Measurements from ENCODE around the gene NFKBIB.

NFKBIB gene

DNA sequence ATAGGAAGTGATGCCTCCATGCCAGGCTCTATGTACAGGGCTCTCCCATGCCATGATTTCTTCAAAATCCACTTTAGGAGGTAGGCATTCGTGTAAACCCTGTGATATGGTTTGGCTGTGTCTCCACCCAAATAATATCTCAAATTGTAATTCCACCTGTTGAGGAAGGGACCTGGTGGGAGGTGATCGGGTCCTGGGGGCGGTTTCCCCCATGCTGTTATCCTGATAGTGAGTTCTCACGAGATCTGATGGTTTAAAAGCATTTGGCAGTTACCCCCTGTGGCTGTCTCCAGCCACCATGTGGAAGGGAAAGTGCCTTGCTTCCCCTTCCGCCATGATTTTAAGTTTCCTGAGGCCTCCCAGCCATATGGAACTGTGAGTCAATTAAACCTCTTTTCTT, 22.7 kb downstream of the NFKBIB start:
- TF ChIP-seq, protein P1, sequence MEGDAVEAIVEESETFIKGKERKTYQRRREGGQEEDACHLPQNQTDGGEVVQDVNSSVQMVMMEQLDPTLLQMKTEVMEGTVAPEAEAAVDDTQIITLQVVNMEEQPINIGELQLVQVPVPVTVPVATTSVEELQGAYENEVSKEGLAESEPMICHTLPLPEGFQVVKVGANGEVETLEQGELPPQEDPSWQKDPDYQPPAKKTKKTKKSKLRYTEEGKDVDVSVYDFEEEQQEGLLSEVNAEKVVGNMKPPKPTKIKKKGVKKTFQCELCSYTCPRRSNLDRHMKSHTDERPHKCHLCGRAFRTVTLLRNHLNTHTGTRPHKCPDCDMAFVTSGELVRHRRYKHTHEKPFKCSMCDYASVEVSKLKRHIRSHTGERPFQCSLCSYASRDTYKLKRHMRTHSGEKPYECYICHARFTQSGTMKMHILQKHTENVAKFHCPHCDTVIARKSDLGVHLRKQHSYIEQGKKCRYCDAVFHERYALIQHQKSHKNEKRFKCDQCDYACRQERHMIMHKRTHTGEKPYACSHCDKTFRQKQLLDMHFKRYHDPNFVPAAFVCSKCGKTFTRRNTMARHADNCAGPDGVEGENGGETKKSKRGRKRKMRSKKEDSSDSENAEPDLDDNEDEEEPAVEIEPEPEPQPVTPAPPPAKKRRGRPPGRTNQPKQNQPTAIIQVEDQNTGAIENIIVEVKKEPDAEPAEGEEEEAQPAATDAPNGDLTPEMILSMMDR (IDR thresholded peaks at IDR 0.05; ENCODE audit: low read depth, low read length, missing control alignments): no peak
- no peak for DNase-seq (ENCODE audit: extremely low read depth, low read depth)

DNA sequence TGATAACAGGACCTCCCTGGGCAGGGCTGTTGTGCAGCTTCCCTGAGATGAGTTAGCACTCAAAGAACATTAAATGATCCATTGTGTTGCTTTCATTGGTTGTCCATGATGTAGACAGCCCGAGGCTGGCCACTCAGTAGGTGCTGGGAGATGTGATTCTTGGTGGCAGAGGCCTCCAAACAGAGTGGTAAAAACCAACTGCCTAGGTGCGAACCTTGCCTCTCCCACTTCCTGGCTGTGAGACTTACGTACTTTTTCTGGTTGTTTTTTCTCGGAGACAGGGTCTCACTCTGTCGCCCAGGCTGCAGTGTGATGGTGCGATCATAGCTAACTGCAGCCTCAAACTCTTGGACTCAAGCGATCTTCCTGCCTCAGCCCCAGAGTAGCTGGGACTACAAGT, 24.6 kb downstream of the NFKBIB start:
- TF ChIP-seq, protein P1 (IDR thresholded peaks at IDR 0.05; ENCODE audit: low read depth, low read length, missing control alignments): no peak
- H3K4me3 ChIP-seq (replicated peaks; ENCODE audit: low read depth, low read length): no peak overlapping the region
- DNase-seq (ENCODE audit: extremely low read depth, low read depth): no peak

More for the DNA sequence above, 22.7 kb downstream of the NFKBIB start:
- H3K4me3 ChIP-seq (replicated peaks; ENCODE audit: low read depth, low read length): no peak overlapping the region

DNA sequence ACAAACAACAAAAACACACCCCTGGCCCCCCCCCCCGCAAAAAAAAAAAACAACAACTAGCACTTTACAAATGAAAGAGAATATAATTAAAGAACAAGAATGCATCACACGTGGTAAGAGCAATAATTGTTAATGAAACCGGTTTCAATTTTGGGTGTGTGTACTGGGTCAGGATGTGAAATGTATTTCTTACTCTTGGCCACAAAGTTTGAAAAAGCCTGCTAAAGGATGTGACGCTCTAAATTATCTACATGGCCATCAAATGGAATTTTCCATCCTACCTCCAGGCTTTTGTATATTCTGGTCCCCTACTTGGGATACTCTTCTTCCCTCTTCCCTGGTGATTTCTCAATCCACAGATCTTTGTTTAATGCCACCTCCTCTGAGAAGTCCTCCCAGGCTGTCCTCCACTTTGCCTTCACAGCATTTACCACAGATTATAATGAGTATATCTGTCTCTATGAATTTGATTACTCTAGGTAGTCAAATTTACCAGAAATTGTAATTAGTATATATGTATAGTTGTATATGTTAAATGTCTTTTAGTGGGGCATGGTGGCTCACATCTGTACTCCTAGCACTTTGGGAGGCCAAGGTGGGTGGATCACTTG, 28.7 kb downstream of the NFKBIB start:
- TF ChIP-seq, protein P1 (IDR thresholded peaks at IDR 0.05; ENCODE audit: low read depth, low read length, missing control alignments): no peak
- no peak overlapping the region for H3K4me3 ChIP-seq (replicated peaks; ENCODE audit: low read depth, low read length)
- no peak for DNase-seq (ENCODE audit: extremely low read depth, low read depth)

DNA sequence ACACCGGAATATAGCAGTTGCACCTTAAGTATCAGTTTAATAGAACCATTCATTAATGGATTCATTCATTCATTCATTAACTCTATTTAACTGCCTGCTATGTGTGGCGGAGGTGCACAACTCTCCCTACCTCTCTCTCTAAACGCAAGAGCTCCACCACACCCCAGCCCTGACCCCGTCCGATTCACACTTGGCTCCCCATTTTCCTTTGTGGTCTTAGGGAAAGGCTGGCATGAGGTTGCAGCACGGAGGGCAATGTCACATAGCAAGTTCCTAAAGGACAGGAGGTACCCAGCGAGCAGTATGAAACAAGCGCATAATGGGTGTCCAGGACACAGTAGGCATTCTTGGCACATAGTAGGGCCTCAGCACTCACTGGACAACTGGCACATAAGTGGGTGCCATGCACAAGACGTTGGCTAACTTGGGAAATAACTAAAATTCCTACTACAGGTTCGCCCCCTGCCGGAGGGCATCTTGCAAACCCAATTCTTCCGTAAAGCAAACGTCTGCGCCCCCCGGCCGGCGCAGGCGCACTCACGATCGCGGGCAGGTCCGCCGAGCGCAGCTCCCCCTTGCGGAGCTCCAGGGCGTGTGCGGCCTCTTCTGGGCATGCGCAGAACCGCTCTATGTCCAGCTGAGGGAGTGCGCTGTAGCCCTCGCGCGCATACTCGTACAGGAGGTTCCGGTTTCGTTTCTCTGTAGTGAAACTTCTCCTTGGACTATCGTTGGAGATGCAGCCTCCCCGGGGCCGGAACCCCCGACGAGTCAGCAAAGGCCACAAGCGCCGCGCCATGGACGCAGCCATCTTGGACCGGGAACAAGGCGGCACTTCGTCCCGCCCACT, 30.4 kb downstream of the NFKBIB start, which contains the start of gene SARS2:
SARS2 (minus strand) TSS at position 835 of the 847 bp plus-strand sequence; CDS start at position 808, 27 bp downstream.
- peak within 1 kb of the TSS; percentile 99 for H3K4me3 ChIP-seq (replicated peaks; ENCODE audit: low read depth, low read length)
- TF ChIP-seq, protein P1 (IDR thresholded peaks at IDR 0.05; ENCODE audit: low read depth, low read length, missing control alignments): peak; percentile 100
- peak; percentile 82 for DNase-seq (ENCODE audit: extremely low read depth, low read depth)

DNA sequence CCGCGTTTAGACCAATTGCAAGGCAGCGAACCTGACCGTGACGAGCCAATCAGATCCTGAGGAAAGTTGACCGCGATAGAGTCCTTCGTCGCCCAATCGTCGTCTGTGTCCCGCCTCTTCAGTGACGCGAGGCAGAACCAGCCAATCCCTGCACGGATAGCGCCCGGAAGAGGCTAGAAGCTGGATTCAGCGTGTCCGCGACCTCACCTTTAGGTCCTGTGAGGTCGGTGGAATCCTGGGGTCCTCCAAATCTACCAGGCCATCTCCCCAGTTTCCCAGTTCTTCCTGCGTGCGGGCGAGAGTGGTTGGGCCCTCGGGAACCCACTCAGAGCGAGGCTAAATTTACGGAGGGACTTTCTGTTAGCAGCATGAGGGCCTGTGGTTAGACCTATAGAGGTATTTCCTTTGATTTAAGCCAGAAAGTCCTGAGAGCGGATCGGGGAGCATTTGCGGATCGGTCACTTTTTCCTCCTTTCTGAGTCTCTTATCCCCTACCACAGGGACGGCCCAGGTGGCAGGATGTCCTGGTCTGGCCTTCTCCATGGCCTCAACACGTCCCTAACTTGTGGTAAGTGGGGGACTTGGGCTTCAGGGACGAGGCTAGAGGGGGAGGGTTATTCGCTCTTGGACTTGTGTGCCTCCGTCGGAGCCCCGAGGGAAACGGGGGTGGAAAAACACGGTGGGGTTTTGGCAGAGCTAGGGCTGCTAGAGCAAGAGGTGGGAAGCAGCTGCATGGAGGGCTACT, 31.2 kb downstream of the NFKBIB start, which contains the start of gene MRPS12:
MRPS12 (plus strand) TSS at position 169 of the 745 bp plus-strand sequence; CDS start at position 520, 351 bp downstream.
- peak; percentile 99 for DNase-seq (ENCODE audit: extremely low read depth, low read depth)
- peak within 1 kb of the TSS; percentile 99 for H3K4me3 ChIP-seq (replicated peaks; ENCODE audit: low read depth, low read length)
- TF ChIP-seq, protein P1 (IDR thresholded peaks at IDR 0.05; ENCODE audit: low read depth, low read length, missing control alignments): no peak

DNA sequence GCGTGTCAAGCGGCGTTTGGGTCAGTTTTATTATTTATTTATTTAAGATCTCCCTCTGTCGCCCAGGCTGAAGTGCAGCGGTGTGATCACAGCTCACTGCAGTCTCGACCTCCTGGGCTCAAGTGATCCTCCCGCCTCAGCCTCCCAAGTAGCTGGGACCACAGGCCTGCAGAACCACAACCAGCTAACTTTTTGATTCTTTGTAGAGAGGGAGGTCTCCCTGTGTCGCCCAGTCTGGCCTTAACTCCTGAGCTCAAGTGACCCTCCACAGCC, 31.7 kb downstream of the NFKBIB start:
- TF ChIP-seq, protein P1 (IDR thresholded peaks at IDR 0.05; ENCODE audit: low read depth, low read length, missing control alignments): no peak
- no peak for DNase-seq (ENCODE audit: extremely low read depth, low read depth)
- peak overlapping the region; percentile 99 for H3K4me3 ChIP-seq (replicated peaks; ENCODE audit: low read depth, low read length)
